ENCODE measurements around the gene ANHX.
"Not testable (repeated sequence)": the region's sequence is repeated elsewhere in the genome, so short reads cannot be mapped to it uniquely, and the experiment has no call there.

Gene ANHX

DNA sequence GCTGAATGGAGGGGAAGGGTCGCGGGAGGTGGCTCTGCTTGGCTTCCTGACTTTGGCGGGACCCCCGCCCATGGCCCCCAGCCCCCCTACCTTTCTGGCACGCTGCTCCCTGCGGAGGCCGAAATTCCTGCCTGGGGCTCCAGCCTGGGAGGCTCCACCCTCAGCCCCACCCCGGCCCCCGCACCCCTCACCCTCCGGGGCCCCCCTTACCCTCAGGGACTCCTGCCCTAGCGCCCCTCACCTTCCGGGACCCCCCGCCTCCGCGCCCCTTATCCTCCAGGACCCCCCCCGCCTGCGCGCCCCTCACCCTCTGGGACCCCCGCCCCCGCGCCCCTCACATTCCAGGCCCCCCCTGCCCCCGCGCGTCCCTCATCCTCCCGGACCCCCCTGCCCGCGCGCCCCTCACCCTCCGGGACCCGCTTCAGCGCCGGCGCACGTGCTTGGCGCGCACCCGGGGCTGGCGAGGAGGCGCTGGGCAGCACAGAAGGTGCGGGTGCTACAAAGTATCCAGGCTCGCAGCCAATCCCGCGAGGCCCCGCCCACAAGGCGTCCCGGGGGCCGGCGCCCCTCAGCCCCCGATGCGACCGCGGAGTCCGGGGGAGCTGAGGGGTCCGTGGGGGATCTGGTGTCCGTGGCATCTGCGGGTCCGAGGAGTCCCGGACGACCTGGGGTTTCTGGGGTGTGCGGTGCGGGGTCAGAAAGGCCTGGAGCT lies at the start of gene ANHX:
TSS of gene ANHX (minus strand) at position 477 of the 712 bp plus-strand sequence. CDS start 1,521 bp downstream, outside the sequence.
- DNase-seq (ENCODE audit: low spot score): no peak

DNA sequence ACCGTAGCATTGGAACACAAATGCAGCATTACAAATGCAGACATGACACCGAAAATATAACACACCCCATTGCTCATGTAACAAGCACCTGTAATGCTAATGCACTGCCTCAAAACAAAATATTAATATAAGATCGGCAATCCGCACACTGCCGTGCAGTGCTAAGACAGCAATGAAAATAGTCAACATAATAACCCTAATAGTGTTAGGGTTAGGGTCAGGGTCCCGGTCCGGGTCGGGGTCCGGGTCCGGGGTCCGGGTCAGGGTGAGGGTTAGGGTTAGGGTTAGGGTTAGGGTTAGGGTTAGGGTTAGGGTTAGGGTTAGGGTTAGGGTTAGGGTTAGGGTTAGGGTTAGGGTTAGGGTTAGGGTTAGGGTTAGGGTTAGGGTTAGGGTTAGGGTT lies 29.0 kb upstream of the ANHX start:
- not testable (repeated sequence) for DNase-seq (ENCODE audit: low spot score)

GRCh38 chr12:133264173-133264572 lies 28.5 kb upstream of the ANHX start:
- no peak for DNase-seq (ENCODE audit: low spot score)

DNA sequence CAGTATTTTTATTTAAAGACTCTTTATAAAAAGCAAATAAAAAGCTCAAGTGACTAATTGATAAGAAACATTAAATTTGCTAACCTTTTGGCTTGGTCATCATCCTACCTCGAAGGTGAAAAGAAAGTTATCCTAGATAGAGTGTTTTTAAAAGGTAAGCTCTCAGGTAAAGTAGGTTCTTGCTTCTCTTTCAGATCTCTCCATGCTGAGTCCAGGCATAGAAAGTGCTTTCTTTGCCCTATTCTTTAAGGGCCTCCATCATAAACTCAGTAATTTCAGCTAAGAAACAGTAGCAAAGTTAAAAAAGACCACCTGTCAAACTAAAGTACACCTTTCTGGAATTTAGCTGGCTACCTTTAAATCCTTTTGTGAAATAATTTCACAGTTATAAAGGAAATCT lies 20.6 kb upstream of the ANHX start:
- no peak for DNase-seq (ENCODE audit: low spot score)

- DNase-seq (ENCODE audit: low spot score): not testable (repeated sequence)
Measured at GRCh38 chr12:133255833-133256232, 20.2 kb upstream of the ANHX start.

- DNase-seq (ENCODE audit: low spot score): no peak
Measured at GRCh38 chr12:133251732-133252131, 16.1 kb upstream of the ANHX start.

DNA sequence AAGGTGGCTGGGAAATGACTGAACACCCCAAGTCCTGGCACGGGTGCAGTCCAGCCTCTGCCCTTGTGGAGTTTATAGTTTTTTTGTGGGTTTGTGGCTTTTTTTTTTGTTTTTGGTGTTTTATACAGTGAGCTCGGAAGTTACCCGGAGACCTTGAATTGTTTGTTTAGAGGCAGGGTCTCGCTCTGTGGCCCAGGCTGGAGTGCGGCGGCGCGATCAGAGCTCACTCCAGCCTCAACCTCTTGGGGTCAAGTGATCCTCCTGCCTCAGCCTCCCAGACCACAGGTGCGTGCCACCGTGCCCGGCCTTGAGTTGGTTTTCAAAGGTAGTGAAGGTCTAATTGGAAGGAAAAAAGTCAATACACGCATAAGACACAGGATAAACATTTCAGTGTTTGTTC lies 879 bp upstream of the ANHX start:
- no peak for DNase-seq (ENCODE audit: low spot score)

DNA sequence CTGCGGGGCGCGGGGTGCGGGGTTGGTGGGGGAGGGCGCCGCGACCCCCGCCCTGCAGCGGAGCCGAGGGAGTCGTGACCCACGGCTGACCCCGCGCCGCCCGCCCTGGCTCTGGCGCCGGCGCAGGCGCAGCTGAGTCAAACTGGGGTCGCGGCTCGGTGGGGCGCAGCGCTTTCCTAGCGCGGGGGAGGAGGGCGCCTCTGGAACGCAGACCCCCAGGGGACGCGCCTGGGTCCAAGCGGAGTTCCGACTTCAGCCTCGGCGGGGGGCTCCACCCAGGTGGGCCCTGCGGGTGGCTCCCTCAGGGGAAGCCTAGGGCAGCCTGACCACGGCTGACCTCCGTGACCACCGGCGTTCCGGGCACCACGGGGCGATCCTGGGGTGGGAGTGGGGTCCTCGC lies 467 bp upstream of the ANHX start:
- DNase-seq (ENCODE audit: low spot score): no peak

GRCh38 chr12:133234971-133235370 lies 706 bp downstream of the ANHX start:
- DNase-seq (ENCODE audit: low spot score): no peak

- DNase-seq (ENCODE audit: low spot score): no peak
Measured at GRCh38 chr12:133233993-133234564, 1.6 kb downstream of the ANHX start.

- DNase-seq (ENCODE audit: low spot score): no peak
Measured at GRCh38 chr12:133233006-133233405, 2.7 kb downstream of the ANHX start.

DNA sequence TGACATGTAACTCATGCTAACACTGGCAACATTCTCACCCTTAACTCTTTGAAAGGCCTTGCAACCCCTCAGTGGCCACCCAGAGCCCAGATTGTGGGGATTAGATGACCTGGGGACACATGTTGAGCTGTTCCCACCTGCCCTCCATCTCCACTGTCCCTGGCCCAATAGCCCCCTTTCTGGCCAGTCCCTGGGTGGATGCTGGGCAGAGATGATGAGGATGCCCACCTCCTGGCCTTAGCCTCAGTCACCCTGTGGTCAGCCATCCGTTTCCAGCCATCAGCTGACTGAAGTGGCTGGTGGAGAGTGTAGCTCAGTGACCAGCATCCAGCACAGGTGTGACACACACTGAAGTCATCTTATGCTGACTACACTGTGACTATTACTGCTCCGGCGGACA lies 4.7 kb downstream of the ANHX start:
- no peak for DNase-seq (ENCODE audit: low spot score)

DNA sequence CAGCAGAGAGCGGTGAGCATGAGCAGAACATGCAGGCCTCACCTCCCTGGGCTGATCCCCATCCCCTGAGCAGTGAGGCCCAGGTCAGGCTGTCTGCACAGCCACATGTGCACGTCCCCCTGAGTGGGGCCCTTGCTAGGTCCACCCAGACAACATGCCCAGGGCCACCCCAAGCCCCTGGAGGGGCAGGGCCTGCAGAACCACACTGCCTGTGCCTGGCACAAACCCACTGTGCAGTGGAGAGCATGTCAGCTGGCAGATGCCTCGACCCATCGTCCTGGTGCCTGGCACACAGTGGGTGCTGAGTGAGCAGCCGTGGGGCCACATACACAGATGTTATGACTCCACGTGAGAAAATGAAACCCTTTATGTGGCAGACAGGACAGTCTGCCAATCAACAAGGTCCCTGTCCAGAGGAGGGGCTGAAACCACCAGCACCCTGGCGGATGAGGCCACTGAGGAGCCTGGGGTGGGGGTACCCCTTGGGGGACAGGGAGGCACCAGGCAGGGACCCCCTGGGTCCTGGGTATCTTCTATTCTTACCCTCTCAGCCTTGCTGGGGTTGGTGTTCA lies 8.3 kb downstream of the ANHX start:
- no peak for DNase-seq (ENCODE audit: low spot score)

DNA sequence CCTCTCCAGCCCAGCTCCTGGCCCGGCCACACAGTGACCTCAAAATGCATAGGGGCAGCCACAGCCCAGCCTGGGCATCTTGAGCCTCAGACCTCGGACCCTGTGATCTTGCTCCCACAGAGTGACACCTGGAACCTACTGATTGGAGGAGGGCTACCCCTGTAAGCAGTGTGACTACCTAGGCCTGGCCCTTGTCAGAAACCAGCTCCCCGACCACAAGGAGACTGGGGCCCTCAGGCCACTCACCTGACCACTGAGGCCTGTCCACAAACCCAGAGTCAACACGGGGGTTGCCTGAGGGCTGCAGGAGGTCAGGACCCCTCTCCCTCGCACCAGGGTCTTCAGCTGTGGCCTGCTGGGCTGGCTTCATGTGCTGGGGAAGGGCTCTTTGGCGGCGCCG lies 9.0 kb downstream of the ANHX start:
- no peak for DNase-seq (ENCODE audit: low spot score)

- DNase-seq (ENCODE audit: low spot score): no peak
Measured at GRCh38 chr12:133225527-133225926, 10.2 kb downstream of the ANHX start.

- DNase-seq (ENCODE audit: low spot score): no peak
Measured at GRCh38 chr12:133222211-133222610, 13.5 kb downstream of the ANHX start.

DNA sequence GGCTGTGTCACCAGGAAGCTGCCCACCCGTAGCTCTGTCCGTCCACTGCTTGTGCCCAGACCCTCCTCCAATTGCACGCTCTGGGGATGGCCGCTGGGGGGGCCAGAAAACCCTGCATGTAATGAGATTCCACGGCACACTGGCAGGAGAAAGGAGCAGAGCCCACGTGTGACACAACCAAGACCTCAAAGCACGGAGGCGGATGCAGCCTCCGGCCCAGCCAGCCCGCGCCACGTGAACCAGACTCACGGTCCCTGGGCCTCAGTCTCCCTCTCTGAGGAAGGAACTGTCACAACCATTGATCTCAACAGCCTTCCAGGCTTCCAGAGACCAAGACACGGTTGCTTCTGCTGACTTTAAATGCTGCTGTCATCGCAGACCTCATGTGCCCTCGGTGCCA lies 14.4 kb downstream of the ANHX start:
- DNase-seq (ENCODE audit: low spot score): no peak

DNA sequence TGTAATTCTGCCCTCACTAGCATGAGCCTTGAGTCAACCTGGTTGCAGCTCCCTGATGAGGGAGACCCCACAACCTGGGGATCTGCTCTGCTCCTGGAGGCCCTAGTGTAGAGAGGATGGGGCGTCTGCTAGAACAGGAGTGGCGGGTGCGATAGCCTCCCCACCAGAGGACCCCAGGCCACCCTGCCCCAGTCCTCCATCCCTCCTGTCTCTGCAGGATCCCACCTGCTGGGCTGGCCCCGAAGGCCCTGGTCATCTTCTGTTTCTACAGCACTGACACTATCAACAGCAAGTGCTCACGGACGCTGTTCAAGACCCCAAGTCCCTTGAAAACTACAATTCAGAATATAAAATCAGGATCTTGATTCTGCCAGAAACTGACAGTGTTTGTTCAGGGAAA lies 15.2 kb downstream of the ANHX start:
- DNase-seq (ENCODE audit: low spot score): no peak

DNA sequence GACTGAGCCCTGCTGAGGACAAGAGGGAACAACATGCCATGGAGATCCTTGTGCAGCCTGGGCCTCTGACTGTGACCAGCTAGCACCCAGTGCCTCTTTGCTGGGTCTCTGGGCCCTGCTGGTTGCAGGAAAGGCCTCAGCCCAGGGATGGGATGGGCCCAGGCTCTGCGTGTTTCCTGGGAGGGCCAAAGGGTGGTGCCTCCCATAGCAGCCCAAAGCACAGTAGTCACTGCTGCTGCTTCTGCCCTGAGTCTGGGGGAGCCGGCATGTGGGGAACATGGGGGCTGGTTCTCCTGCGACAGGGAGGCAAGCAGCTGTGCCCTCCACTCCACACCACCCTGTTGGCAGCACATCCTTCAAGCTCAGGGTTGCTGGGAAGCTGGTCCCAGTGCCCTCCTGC lies 18.5 kb downstream of the ANHX start:
- DNase-seq (ENCODE audit: low spot score): no peak

- no peak for DNase-seq (ENCODE audit: low spot score)
Measured at GRCh38 chr12:133215724-133216123, 20.0 kb downstream of the ANHX start.

GRCh38 chr12:133206390-133206789 lies 29.3 kb downstream of the ANHX start:
- no peak for DNase-seq (ENCODE audit: low spot score)

GRCh38 chr12:133204264-133204603 lies 31.4 kb downstream of the ANHX start:
- no peak for DNase-seq (ENCODE audit: low spot score)

- DNase-seq (ENCODE audit: low spot score): no peak
Measured at GRCh38 chr12:133203344-133204263, 32.1 kb downstream of the ANHX start.
